Posterior vena cava (tissue), 2 donors: ENCODE measurements around the gene D2HGDH. TPM values are rescaled to one million over a fixed set of nuclear protein-coding genes. Genes with fewer than 3 reads are reported as not detected.

Experiments
- total RNA-seq, 2 donors: library from RNA; stranded (reverse); fragmentation: NEBNext Ultra II Directional; extraction: Animal tissue kit (Norgen Biotek cat#: 25700); gene quantifications; one replicate each; pipeline ENCODE4 v1.2.1, GENCODE V29; 2021
- donor health status: DM: yes; HTN: yes; CAD: no.
- donor health status: DM: yes; HTN: yes; CAD: no.

The D2HGDH gene
- total RNA-seq, 2 donors from 2014 or later = 12.4 to 18.8 TPM

Other genes starting within 250 kb of the D2HGDH start
- gene STK25, start 226.0 kb upstream of the D2HGDH start, total RNA-seq = 100 to 1,000 TPM in 1 of 2 donors, 10 to 100 TPM in 1; 92.5 to 103 TPM
- gene BOK, start 175.9 kb upstream of the D2HGDH start, total RNA-seq = 10 to 100 TPM; 20.1 to 29.7 TPM
- 10 to 100 TPM; 31.2 to 32.1 TPM for gene THAP4, start 97.5 kb upstream of the D2HGDH start, total RNA-seq
- gene ATG4B, start 96.9 kb upstream of the D2HGDH start, total RNA-seq = 10 to 100 TPM; 43.7 to 52.1 TPM
- 10 to 100 TPM; 12.8 to 14.8 TPM for gene DTYMK, start 47.8 kb upstream of the D2HGDH start, total RNA-seq
- gene ING5, start 32.6 kb upstream of the D2HGDH start, total RNA-seq = 10 to 100 TPM; 17.5 to 18.6 TPM
- gene GAL3ST2, start 42.2 kb downstream of the D2HGDH start, total RNA-seq = not detected
- gene NEU4, start 74.6 kb downstream of the D2HGDH start, total RNA-seq = under 1 TPM in 1 of 2 donors, not detected in 1; 0.38 TPM
- gene PDCD1, start 124.3 kb downstream of the D2HGDH start, total RNA-seq = under 1 TPM in 1 of 2 donors, not detected in 1; 0.38 TPM
- gene RTP5, start 135.1 kb downstream of the D2HGDH start, total RNA-seq = under 1 TPM in 1 of 2 donors, not detected in 1; 0.10 TPM